ENCODE measurements around the gene USP11.

Gene USP11

DNA sequence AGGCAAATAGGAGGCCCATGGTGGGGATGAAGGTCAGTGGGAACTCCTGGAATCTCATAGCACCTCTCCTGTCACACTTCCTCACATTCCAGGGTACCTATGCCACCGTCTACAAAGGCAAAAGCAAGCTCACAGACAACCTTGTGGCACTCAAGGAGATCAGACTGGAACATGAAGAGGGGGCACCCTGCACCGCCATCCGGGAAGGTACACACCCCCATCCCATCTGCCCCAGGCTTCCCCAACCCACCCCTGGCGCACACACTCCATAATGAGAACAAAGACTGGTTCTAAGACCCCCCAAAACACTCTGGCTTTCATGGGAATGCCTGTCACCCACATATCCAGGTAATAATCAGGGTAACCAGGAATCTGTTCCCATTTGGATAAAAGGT is 7.9 kb upstream of the USP11 start:
- DNase-seq (ENCODE audit: low spot score), result no peak

DNA sequence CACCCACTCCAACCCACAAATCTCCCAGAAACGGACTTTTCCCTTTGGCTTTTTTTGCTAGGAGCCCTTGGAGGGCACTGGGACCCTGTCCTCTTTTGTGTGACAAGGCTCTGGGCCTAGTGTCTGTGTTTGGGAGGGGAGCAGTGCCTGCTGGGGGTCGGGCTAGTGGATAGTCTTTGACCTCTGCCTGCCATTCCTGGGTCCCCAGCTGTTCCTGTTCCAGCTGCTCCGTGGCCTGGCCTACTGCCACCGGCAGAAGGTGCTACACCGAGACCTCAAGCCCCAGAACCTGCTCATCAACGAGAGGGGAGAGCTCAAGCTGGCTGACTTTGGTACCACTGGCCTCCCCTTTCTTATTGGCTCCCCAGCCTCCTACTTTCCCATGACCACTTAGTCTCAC is 6.7 kb upstream of the USP11 start:
- no peak for DNase-seq (ENCODE audit: low spot score)

DNA sequence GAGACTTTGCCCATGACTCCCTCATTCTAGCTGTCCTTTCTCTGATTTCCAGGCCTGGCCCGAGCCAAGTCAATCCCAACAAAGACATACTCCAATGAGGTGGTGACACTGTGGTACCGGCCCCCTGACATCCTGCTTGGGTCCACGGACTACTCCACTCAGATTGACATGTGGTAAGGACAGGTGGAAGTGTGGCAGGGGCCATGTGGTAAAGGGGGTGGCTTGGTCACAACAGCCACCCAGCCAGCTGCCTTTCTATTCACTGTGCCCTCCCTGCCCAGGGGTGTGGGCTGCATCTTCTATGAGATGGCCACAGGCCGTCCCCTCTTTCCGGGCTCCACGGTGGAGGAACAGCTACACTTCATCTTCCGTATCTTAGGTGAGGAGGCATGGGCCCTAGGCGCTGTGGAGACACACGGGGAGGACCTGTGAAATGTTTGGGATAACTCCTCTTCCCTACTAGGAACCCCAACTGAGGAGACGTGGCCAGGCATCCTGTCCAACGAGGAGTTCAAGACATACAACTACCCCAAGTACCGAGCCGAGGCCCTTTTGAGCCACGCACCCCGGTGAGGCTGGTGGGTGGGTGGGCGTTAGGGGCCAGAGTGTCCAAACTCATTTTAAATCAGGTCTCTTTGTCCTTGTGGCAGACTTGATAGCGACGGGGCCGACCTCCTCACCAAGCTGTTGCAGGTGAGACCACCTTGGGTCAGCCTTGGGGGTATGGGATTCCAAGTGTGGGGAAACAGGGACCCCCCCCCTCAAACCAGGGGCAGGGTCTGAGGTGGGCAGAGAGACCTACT is 6.1 kb upstream of the USP11 start:
- DNase-seq (ENCODE audit: low spot score), result no peak

DNA sequence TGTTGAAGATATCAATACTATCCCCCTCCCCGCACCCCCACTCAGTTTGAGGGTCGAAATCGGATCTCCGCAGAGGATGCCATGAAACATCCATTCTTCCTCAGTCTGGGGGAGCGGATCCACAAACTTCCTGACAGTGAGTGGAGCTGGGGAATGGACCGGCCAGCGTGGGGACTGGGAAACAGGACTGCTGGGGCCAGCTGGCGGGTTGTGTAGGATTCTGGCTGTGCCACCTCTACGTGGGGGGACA is 5.5 kb upstream of the USP11 start:
- no peak for DNase-seq (ENCODE audit: low spot score)

DNA sequence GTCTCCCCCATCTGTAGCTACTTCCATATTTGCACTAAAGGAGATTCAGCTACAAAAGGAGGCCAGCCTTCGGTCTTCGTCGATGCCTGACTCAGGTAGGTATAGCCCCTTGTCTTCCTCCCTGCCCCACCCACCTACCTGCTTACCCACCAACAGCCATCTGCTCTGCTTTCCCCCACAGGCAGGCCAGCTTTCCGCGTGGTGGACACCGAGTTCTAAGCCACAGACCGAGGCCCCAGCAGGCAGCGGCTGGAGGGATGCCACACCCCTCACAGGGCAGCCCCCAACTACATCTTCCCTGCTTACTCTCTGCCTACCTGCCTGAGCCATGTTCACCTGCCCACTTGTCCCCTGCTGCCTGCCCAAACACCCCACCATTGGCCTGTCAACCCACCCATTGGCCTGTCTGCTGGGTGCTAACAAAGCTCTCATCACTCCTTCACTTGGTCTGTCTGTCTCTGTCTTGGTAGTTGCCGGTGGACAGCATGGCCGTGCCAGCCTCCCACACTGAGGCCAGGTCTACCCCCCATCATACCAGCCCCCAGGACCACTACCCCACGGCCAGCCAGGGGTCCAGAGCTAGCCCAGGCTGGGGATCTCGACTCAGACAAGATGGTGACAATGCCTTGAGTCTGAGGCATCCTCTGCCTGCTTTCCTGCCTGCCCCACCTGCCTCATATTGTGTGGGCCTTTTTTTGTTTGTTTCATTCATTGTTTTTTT is 4.1 kb upstream of the USP11 start:
- DNase-seq (ENCODE audit: low spot score), result no peak

DNA sequence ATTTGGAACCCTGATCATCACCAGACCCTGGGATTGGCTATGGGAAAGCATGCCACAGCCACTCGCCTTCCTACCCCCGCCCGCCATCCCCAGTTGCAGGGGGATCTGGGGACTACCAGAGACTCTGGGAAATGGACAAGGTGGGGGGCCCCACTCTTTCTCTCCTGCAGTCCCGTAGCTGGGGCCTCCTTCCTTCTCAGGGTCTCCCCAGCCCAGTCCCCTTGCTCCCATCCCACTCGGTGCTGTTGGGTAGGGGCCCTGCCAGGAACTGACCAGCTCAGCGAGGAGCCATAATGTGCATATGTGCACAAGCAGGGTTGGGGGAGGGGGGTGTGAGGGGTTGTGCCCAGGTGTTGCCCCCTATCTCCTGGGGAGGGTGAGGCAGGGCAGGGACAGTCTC is 3.4 kb upstream of the USP11 start:
- no peak for DNase-seq (ENCODE audit: low spot score)

DNA sequence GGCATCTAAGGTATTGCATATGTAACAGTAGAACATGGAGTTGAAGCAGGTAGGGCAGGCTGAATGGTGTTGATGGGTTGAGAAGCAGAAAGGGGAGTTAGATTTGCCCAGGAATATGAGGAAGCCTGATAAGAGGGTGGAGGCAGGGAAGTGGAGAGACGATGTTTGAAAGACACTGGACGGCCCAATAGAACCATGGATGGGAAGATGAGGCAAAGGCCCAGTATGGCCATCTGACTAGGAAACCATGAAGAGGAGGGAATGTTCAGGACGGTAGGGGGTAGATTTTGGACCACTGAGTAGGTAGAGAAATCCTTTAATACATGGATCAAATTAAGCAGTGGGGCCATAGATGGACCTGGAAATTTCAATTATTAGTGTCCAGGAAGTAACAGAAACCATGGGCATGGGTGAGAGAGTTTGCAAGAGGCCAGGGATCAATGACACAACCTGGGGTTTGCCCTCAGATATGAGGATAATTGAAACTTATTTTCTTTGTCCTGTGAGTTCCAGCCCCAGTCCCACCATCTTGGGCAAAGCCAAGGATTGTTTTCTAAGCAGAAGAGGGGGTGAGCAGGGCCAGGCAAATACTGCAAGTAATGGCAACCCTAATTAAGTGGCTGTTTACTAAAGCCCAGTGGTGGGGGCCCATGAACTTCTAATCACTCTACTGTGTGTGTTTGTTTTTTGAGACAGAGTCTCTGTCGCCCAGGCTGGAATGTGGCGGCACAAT is 2.5 kb upstream of the USP11 start:
- DNase-seq (ENCODE audit: low spot score), result no peak

DNA sequence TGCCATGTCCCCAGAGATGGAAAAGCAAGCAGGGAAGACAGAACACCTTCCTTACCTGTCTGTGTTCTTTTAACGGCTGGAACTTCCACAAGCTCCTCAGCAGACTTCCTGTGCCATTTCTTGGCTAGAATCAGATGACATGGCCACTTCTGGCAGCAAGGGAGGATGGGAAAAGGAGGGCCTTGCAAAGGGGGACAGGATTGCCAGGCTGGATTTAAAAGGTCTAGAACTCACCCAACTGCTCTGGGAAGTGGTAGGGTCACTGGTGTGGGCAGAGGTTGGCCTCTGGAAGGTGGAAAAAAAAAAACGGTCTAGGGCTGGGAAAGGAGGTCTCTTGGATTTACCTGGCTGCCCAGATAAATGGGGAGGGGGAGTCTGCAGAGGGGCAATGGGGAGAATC is 1.6 kb upstream of the USP11 start:
- no peak for DNase-seq (ENCODE audit: low spot score)

DNA sequence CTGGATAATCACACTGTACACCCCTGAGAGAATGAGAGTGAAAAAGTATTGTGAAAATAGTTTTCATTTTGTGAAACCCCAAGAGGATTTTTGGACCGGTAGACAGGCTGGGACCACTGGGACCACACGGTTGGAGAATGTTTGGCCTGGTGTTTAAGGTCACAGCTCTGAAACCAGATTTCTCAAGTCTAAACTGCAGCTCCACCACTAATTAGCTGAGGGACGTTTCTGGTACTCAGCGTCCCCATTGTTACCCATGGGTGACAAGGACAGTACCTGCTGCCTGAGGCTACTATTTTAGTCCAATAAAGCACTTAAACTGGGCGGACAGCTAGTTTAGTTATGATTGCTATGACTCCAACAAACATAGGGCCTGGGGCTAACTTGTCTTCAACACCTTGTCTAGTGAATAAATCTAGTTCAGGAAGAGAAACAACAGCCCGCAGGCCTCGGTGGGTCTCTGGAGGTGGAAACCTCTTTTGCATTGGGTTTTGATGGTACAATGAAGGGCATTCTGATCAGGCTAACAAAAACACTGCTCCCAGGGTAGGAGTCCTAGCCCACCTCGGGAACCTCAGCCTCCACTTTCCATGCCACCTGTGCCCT is 509 bp upstream of the USP11 start:
- no peak for DNase-seq (ENCODE audit: low spot score)

DNA sequence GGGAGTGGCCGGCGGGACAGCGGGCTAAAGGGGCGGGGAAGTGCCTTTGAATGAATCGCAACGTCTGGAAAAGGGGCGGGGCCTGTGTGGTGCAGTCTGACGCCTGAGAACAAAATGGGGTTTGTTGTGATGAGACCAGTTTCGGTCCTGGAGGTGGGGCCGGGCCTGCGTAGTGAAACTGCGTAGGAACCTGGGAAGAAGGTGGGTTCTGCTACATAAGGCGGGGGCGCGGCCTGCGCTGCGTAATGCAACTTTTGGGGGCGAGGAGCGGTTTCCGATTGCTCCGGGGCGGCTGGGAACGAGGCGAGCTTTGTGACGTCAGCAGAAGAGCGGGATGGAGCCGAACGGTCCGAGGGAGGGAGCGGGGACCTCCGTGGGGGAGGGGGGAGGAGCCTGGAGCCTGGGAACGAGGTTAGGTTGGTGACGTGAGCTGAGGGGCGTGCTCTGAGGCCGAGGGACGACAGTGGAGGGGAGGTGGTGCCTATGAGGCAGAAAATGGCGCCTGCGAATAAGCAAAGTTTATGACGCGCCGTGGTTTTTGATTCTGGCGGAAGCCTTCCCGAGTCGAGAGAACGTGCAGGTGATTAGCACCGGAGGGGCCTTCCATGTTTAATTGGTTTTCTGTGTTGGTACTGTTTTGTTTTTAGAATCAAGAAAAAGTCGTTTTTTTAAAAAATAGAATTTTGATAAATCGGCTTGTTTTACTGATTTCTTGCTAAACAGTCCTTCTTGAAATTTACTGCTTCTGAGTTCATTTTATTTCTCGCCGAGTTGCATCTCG is 714 bp downstream of the USP11 start:
- peak; percentile 99 for DNase-seq (ENCODE audit: low spot score)

DNA sequence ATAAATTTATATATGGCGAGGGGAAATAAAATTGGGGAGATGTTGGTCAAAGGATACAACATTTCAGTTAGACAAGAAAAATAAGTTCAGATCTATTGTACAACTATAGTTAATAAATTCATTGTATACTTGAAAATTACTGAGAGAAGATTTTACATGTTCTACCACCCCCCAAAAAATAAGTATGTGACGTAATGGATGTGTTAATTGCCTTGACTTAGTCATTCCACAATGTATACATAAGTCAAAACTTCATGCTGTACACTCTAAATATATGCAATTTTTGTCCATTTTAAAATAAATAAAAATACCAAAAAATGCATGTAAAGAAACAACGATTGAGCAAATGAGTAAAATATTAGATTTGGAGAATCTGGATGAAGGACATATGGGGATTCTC is 1.8 kb downstream of the USP11 start:
- DNase-seq (ENCODE audit: low spot score), result no peak

DNA sequence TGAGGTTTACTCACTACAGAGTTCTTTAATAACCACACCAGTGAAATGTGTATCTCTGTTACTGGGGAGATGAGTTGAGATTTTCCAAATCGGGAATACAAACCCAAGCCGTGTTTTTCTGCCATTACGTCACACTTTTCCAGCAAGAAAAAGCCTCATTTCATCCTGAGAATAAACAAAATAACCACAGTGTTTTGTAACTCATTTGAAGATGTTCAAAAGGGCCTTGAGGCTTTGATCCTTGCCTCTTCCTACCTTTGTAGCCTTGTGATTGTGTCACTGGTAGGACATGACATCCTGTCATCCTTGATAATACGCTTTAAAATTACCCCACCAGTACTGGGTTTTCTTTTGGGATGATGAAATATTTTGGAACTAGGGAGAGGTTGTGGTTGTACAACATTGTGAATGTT is 2.9 kb downstream of the USP11 start:
- no peak for DNase-seq (ENCODE audit: low spot score)

DNA sequence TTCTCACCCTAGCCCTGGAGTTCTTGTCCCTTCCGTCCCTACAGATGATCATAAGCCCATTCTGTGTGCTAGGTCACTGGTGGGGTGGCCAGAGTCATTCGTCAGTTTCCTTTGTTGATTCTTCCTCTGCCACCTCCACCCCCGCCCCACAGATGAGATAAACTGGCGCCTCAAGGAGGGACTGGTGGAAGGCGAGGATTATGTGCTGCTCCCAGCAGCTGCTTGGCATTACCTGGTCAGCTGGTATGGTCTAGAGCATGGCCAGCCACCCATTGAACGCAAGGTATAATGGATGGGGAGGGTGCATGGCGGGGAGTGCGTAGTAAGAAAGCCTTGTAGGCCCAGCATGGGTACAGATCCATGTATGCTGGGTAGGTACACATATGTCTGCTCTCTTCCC is 6.4 kb downstream of the USP11 start:
- DNase-seq (ENCODE audit: low spot score), result no peak

DNA sequence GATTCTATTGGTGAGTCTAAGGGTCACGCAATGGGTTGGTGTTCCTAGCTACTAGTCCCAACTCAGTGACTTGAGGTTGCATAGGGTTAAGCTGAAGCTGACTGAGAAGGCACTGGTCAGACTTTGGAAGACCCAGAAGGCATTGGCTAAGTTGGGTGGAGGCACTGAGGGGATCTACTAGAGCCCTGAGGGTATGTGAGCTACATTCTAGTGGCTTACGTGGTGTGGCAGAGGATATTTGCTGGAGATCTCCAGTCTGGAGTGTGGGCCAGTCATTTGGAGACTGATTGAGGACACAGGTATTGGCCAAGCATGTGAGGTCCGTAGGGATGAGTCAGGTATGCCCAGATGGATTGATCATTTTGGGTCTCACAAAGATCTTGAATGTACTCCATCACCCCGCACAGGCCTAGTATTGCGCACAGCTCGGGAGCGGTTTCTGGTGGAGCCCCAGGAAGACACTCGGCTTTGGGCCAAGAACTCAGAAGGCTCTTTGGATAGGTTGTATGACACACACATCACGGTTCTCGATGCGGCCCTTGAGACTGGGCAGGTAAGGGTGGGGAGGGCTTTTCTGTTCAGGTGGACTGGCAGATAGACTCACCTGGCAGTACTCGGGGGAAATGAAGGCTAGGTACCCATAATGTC is 7.2 kb downstream of the USP11 start:
- DNase-seq (ENCODE audit: low spot score), result no peak

DNA sequence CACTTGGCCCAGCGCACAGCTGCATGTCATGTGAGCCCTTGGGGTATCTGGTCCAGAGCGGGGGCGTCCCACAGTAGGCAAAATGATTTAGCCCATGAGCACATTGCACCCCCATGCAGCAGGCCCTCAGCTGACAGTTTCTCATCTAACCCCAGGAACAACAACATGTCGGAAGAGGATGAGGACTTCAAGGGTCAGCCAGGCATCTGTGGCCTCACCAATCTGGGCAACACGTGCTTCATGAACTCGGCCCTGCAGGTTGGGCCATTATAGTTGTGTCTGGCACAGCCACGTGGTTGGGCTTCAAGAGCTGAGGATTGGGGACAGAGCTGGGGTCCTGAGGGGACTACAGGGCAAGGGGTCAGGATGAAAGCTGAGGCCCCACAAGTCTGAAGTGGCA is 7.8 kb downstream of the USP11 start:
- DNase-seq (ENCODE audit: low spot score), result no peak

DNA sequence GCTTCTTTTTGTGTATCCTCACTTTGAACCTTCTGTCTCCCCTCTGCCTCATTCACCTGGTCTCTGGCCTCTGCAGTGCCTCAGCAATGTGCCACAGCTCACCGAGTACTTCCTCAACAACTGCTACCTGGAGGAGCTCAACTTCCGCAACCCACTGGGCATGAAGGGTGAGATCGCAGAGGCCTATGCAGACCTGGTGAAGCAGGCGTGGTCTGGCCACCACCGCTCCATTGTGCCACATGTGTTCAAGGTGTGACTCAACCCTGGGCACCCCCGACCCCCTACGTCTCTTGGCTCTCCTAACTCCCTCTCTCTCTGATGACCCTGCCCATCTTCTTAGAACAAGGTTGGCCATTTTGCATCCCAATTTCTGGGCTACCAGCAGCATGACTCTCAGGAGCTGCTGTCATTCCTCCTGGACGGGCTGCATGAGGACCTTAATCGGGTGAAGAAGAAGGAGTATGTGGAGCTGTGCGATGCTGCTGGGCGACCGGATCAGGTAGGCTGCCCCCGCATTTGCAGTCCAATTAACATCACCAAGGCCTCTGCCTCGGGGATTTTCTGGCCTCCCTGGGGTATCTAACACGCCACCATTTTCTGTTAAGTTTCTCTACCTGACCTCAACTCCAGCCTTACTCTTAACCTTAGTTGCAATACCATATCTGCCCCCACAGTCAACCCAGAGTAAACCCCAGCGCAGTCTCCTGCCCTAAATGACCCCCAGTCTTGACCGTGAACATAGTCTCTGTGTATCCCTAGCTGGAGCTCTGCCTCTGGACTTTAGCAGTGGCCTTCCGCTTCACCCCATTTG is 8.6 kb downstream of the USP11 start:
- DNase-seq (ENCODE audit: low spot score), result no peak

DNA sequence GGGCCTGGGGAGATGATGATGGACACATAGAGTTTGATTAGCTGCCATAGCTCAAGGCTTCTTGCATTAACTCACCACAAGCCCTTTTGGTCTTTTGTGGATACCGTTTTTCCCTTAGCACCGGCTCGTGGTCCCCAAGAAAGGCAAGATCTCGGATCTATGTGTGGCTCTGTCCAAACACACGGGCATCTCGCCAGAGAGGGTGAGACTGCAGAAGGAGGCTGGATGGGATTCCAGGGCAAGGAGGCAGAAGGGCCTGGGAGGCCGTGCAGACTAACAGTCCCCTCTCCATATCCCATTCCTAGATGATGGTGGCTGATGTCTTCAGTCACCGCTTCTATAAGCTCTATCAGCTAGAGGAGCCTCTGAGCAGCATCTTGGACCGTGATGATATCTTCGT is 9.5 kb downstream of the USP11 start:
- DNase-seq (ENCODE audit: low spot score), result no peak

DNA sequence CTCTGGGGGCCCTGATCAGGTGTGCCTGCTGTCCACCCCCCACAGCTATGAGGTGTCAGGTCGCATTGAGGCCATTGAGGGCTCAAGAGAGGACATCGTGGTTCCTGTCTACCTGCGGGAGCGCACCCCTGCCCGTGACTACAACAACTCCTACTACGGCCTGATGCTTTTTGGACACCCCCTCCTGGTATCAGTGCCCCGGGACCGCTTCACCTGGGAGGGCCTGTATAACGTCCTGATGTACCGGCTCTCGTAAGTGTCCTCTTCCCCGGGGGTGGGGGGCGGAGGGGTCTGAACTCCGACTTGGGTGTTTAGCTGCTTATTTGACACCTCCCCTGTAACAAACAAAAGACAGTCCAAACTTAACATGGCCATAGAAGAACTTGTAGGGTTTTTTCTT is 10.5 kb downstream of the USP11 start:
- no peak for DNase-seq (ENCODE audit: low spot score)

DNA sequence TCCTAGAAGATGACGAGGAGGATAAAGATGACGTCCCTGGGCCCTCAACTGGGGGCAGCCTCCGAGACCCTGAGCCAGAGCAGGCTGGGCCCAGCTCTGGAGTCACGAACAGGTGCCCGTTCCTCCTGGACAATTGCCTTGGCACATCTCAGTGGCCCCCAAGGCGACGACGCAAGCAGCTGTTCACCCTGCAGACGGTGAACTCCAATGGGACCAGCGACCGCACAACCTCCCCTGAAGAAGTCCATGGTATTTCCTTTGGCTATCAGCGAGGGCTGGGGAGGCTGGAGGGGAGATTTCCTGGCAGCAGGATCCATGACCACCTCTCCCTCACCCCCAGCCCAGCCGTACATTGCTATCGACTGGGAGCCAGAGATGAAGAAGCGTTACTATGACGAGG is 11.9 kb downstream of the USP11 start:
- DNase-seq (ENCODE audit: low spot score), result no peak

DNA sequence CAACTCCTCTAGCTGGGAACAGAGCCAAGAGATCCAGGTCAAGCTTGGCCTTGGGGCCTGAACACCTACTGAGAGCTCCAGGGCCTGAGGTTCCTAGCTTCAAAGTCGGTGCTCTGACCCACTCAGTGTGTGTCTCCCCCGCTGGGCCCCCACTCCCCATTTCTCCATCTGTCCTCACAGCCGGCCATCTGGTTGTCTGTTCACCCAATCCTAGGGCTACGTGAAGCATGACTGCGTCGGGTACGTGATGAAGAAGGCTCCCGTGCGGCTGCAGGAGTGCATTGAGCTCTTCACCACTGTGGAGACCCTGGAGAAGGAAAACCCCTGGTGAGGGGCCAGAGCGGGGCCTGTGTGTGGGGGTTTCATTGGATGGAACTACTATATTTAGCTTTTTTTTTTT is 12.3 kb downstream of the USP11 start:
- no peak for DNase-seq (ENCODE audit: low spot score)

All from ecto neural progenitor cell (in vitro differentiated cells).